Activated CD4-positive, alpha-beta T cell treated with anti-CD3 and anti-CD28 coated beads for 4 hours (primary cell): ENCODE measurements around the gene ACVR2B.

Source experiments
- DNase-seq, 2 donors: peaks; one replicate each; pipeline ENCODE4 v3.0.0-alpha.2; 2020

Gene ACVR2B

GRCh38 chr3:38533285-38533976 is 79.7 kb downstream of the ACVR2B start:
- no peak for DNase-seq

- no peak for DNase-seq
Observed at GRCh38 chr3:38534180-38534579, 80.5 kb downstream of the ACVR2B start.

GRCh38 chr3:38534604-38535003 is 80.9 kb downstream of the ACVR2B start:
- no peak for DNase-seq

DNA sequence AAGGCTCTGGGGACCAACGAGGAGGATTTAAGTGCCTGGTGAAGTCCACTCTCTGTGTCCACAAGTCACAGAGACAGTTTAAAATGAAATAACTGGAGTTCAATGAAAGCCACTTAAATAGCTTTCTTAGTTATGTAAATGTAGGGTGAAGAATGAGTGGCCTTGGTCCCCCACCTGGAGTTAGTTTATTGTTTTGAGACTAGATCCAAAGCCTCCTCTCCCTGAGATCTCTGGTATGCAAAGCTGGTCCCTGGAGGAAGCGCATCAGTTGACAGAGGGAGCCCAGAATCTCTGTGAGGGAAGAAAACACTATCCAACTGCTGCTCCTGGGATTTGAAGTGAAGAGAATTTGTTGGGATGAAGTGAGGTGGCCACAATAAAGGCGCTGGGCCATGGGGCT is 83.0 kb downstream of the ACVR2B start:
- DNase-seq: no peak

DNA sequence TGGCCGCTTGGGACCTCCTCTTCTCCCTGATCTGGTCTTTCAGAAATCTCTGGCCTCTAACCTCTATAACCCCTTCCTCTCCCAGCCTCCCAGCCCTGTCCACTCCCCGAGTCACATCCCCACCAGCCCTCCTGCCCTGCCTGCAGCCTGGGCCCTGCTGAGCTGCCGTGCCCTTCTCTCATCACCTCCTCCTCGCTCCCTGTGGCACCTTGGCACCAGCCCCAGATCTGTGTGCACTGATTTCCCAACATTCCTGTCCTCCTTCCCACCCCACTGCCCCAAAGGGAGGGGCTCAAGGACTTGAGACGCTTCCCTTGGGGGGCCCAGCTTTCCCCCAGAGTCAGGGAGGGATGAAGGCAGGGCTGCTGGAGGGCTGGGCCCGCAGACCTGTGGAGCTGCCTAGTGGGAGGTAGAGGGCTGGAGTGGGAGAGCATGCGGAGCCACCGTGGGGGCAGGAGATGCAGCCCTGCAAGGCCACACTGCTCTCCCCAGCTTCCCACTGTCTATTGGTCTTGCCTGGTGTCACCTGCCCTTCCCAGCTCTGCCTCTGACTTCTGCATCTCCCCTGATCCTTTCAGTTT is 85.2 kb downstream of the ACVR2B start:
- no peak for DNase-seq

GRCh38 chr3:38541806-38542205 is 88.1 kb downstream of the ACVR2B start:
- no peak for DNase-seq
